ENCODE measurements around the gene PMF1. TPM values are rescaled to one million over a fixed set of nuclear protein-coding genes. Genes with fewer than 3 reads are reported as not detected.

Gene PMF1
- total RNA-seq, 1 experiment from 2014 or later: 81.0 TPM

GRCh38 chr1:156266051-156266450 lies 53.2 kb downstream of the PMF1 start:
- DNase-seq (ENCODE audit: low read depth): no peak

DNA sequence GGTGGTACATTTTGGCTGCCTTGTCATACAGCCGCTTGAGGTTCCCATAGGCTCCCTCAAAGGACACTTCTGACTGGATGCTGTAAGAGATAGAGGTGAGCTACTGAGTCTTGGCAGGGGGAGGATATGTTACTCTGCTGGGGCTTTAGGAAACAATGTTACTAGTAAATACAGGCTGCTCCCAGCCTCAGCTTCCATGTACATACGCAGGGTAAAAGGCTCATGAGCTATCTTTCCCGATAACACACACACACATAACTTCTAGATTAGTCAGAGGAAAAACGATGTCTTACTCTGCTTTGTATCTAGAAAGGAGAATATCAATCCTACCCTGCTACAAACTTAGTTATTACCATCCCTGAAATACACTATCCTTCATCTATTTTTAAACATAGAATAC lies 55.5 kb downstream of the PMF1 start:
- DNase-seq (ENCODE audit: low read depth): no peak

DNA sequence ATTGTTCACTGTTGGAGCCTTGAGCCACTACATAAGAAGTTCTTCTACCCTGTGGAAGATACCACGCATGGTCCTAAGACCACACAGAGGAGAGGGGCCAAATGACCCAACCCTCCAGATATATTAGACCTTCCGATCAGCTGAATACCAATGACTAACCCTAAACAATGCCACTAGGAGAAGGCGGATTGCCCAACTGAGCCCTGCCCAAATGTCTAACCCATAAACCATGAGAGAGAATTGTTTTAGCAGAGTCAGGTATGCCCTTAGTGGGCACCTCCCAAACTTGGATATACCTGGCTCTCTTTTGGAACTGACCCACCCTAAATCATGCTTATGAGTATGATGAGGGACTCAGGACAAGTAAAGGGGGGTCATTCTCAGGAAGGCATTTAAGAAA lies 57.5 kb downstream of the PMF1 start:
- DNase-seq (ENCODE audit: low read depth): no peak

DNA sequence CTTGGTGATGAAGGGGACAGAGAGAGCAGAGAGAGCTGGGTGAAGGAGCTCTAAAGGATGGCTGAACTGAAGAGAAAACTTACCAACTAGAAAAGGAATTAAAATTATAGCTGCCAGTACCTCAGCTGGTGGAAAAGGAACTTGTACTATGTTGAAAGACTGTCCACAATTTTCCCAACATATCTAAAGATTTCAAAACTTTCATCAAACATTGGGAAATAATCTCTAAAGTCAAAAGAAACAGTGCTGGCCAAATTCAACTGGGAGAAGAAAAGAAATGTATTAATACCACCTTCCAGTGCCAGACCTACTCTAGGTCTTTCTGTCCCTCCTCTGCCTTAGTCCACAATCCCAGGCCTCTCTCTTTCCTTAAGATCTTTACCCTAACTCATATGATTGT lies 63.7 kb downstream of the PMF1 start:
- no peak for DNase-seq (ENCODE audit: low read depth)

- DNase-seq (ENCODE audit: low read depth): no peak
These were observed 64.2 kb downstream of the PMF1 start for GRCh38 chr1:156276966-156277381.

DNA sequence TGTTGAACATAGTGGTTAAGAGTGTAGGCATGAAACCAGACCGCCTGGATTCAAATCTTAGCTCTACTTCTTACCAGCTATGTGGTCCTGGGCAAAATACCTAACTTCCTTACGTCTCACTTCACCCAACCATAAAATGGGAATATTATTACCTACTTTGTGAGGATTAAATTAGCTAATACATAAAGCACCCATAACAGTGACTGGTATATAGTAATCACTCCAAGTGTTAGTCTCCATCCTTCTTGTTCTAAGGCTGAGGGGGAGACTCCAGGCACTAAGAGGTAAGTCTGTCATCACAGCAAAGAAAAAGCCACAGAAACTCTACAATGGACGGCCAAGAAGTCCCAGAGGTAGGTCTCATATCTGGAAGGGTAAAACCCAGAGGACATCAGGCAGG lies 67.0 kb downstream of the PMF1 start:
- no peak for DNase-seq (ENCODE audit: low read depth)

DNA sequence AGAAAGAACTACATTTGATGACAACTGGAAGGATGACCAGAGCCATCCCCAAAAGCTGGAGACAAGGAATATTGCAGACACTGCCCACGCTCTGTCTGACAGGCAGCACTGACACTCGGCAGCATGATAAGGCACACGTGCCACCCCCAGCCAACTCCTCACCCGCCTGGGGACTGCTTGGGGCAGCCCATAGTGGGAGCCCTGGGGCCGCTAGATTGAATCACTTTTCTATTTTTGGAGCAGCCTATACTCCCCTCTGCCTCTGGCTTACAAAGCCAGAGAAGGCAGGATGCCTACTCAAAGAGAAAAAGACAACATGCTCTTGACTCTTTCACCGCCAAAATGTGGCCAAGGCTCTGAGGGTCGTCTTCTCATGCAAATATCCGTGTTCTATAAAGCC lies 68.5 kb downstream of the PMF1 start:
- peak; percentile 76 for DNase-seq (ENCODE audit: low read depth)

GRCh38 chr1:156281693-156282478 lies 69.1 kb downstream of the PMF1 start:
- peak; percentile 48 for DNase-seq (ENCODE audit: low read depth)

GRCh38 chr1:156282479-156283222 lies 69.8 kb downstream of the PMF1 start, which contains the start of gene SMG5:
Gene SMG5 (minus strand): TSS chr1:156282825. CDS start chr1:156282680, 145 bp downstream.
- peak; percentile 98 for DNase-seq (ENCODE audit: low read depth)

DNA sequence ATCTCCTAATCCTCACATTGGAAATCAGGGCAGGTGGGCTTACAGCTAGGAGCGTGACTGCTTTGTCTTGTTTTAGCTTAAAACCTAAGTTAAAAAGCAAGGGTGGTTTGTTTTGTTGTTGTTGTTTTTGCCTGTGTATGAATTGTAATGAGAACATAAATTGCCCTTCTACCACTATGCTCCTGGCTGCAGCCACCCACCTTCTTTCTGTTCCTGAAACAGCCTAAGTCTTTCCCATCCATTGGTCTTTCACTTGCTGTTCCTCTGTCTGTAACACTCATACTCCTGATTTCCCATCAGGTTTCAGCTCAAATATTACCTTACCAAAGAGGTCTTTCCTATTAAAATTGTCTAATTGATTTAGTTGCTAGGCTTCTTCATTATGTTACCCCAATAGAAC lies 70.7 kb downstream of the PMF1 start:
- DNase-seq (ENCODE audit: low read depth): no peak

- DNase-seq (ENCODE audit: low read depth): no peak
These were observed 71.3 kb downstream of the PMF1 start, which contains the start of gene TMEM79 for GRCh38 chr1:156284112-156284511. Gene TMEM79 (plus strand): TSS chr1:156284325. CDS start chr1:156285227, 902 bp downstream.

DNA sequence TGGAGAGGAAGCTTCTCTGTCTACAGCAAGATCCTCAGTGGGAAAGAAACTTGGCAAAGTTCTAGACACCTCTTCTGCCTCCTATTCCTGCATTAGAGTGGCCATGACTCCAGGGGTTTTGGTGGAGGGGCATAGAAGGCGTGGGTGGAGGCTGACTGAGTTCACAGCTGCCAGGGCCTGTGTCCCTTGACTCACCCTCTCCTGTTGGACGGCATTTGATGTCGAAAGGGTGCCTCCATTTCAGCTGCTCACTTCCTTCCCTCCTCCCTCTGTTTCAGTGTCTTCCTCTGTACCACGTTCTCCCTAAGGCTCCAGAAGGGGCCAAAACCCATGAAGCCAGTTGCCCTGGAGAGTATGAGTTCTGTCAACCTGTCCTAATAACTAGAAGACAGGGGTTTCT lies 72.0 kb downstream of the PMF1 start:
- no peak for DNase-seq (ENCODE audit: low read depth)

GRCh38 chr1:156285437-156285836 lies 72.6 kb downstream of the PMF1 start:
- no peak for DNase-seq (ENCODE audit: low read depth)

GRCh38 chr1:156286061-156286460 lies 73.3 kb downstream of the PMF1 start:
- no peak for DNase-seq (ENCODE audit: low read depth)

Other genes starting within 250 kb of the PMF1 start
- 54.3 and 65.5 TPM in 2 replicates for gene ARHGEF2, start 234.5 kb upstream of the PMF1 start, total RNA-seq (2014; rRNA removed; shearing (Covaris generic))
- gene SSR2, start 192.1 kb upstream of the PMF1 start, total RNA-seq (2014; rRNA removed; shearing (Covaris generic)): 657 and 685 TPM in 2 replicates
- 19.6 and 20.3 TPM in 2 replicates for gene UBQLN4, start 159.2 kb upstream of the PMF1 start, total RNA-seq (2014; rRNA removed; shearing (Covaris generic))
- gene LAMTOR2, start 158.2 kb upstream of the PMF1 start, total RNA-seq (2014; rRNA removed; shearing (Covaris generic)): 102 and 118 TPM in 2 replicates
- not detected in 2 replicates for gene RAB25, start 151.8 kb upstream of the PMF1 start, total RNA-seq (2014; rRNA removed; shearing (Covaris generic))
- 2.1 and 2.4 TPM in 2 replicates for gene MEX3A, start 130.5 kb upstream of the PMF1 start, total RNA-seq (2014; rRNA removed; shearing (Covaris generic))
- 919 and 1,055 TPM in 2 replicates for gene LMNA, start 98.3 kb upstream of the PMF1 start, total RNA-seq (2014; rRNA removed; shearing (Covaris generic))
- gene SEMA4A, start 59.4 kb upstream of the PMF1 start, total RNA-seq (2014; rRNA removed; shearing (Covaris generic)): 0.20 and 0.36 TPM in 2 replicates
- gene SLC25A44, start 18.9 kb upstream of the PMF1 start, total RNA-seq (2014; rRNA removed; shearing (Covaris generic)): 8.3 and 10.1 TPM in 2 replicates
- gene BGLAP, start 29.2 kb downstream of the PMF1 start, total RNA-seq (2014; rRNA removed; shearing (Covaris generic)): 17.7 and 44.1 TPM in 2 replicates
- 0.12 and 0.29 TPM in 2 replicates for gene PAQR6, start 35.0 kb downstream of the PMF1 start, total RNA-seq (2014; rRNA removed; shearing (Covaris generic))
- 48.4 and 54.3 TPM in 2 replicates for gene SMG5, start 69.8 kb downstream of the PMF1 start, total RNA-seq (2014; rRNA removed; shearing (Covaris generic))
- gene TMEM79, start 71.3 kb downstream of the PMF1 start, total RNA-seq (2014; rRNA removed; shearing (Covaris generic)): 2.4 TPM in 2 replicates
- 55.8 and 70.2 TPM in 2 replicates for gene GLMP, start 82.7 kb downstream of the PMF1 start, total RNA-seq (2014; rRNA removed; shearing (Covaris generic))
- gene VHLL, start 86.3 kb downstream of the PMF1 start, total RNA-seq (2014; rRNA removed; shearing (Covaris generic)): not detected in 2 replicates
- 455 and 483 TPM in 2 replicates for gene CCT3, start 125.3 kb downstream of the PMF1 start, total RNA-seq (2014; rRNA removed; shearing (Covaris generic))
- not detected in 2 replicates for gene TSACC, start 125.5 kb downstream of the PMF1 start, total RNA-seq (2014; rRNA removed; shearing (Covaris generic))
- not detected in 2 replicates for gene RHBG, start 156.2 kb downstream of the PMF1 start, total RNA-seq (2014; rRNA removed; shearing (Covaris generic))

Data from RPMI7951 (cell line).